Endothelial cell of umbilical vein (primary cell): ENCODE results near the gene ROBO2. TPM values are rescaled to one million over a fixed set of nuclear protein-coding genes. Genes with fewer than 3 reads are reported as not detected.

Experiments used
- BruUV-seq: library from RNA; stranded (reverse); fragments of 400-500 nt; replicated peaks from 2 replicates; lab custom pipeline; 2021; lab: Mats Ljungman, UMichigan
- CTCF ChIA-PET: fragments of 300-600, 350-600 bp; sonication (Branson Sonifier 250); formaldehyde crosslinking; loops from one replicate; lab custom pipeline; 2021; ENCODE audit warnings: antibody characterized with exemption, inconsistent platforms; lab: Charles Lee
- POLR2A ChIA-PET: fragments of 300-600, 350-600 bp; sonication (Branson Sonifier 250); formaldehyde crosslinking; loops from one replicate; lab custom pipeline; 2021; ENCODE audit warnings: antibody characterized with exemption, inconsistent platforms; lab: Charles Lee
- DNase-seq: peaks from one replicate; pipeline ENCODE4 v3.0.0-alpha.2; 2011; ENCODE audit warnings: low read depth, low spot score
- FAIRE-seq: peaks from 2 replicates; lab custom pipeline; 2011; peaks lifted over from hg19 to GRCh38; lab: Jason Lieb, UNC
- H2AFZ ChIP-seq: 2 replicates; pipeline ENCODE4 v1.6.0; 2012; ENCODE audit warnings: low read depth, low read length, control low read depth, inconsistent platforms
- H3K27ac ChIP-seq: 2 replicates; pipeline ENCODE4 v1.5.1; 2011; ENCODE audit warnings: low read depth, mild to moderate bottlenecking, control low read depth, low read length, moderate library complexity; ENCODE audit not compliant: insufficient read depth
- H3K27me3 ChIP-seq, 2 experiments: 2 replicates each; pipeline versions ENCODE4 v1.6.0 to v1.6.1; 2011; ENCODE audit warnings: low read length in 2 of 2, mixed read lengths in 1 of 2; ENCODE audit not compliant: control insufficient read depth in 2 of 2, insufficient read depth in 2 of 2
- H3K36me3 ChIP-seq, 2 experiments: 2 replicates in 1 of 2; 3 replicates in 1 of 2; pipeline ENCODE4 v1.5.1; 2011; ENCODE audit warnings: low read length in 2 of 2, mild to moderate bottlenecking in 1 of 2, moderate library complexity in 1 of 2; ENCODE audit not compliant: control insufficient read depth in 2 of 2, insufficient read depth in 2 of 2; ENCODE audit errors: extremely low read depth in 1 of 2
- H3K4me1 ChIP-seq: 3 replicates; pipeline ENCODE4 v1.5.1; 2011; ENCODE audit warnings: mild to moderate bottlenecking, low read length; ENCODE audit not compliant: control insufficient read depth, insufficient read depth; ENCODE audit errors: extremely low read depth
- H3K4me2 ChIP-seq: 2 replicates; pipeline ENCODE4 v1.6.1; 2011; ENCODE audit warnings: low read length, control low read depth, mixed read lengths; ENCODE audit not compliant: insufficient read depth
- H3K4me3 ChIP-seq, 3 experiments: fragments of 200-600 bp in 1 of 3; sonication (generic), shearing (Covaris generic) in 1 of 3; replicated peaks in 1 of 3; 2 replicates each; pipeline ENCODE4 v1.5.1; 2011 to 2016; ENCODE audit warnings: control low read depth in 3 of 3, low read length in 3 of 3, mild to moderate bottlenecking in 2 of 3, inconsistent platforms in 1 of 3, low read depth in 1 of 3, moderate library complexity in 1 of 3; ENCODE audit not compliant: insufficient read depth in 1 of 3
- H3K79me2 ChIP-seq: 2 replicates; pipeline ENCODE4 v1.6.0; 2012; ENCODE audit warnings: low read length, inconsistent platforms; ENCODE audit not compliant: control insufficient read depth, insufficient read depth
- H3K9ac ChIP-seq: replicated peaks from 2 replicates; pipeline ENCODE3; 2011; ENCODE audit warnings: low read length, control low read depth; ENCODE audit not compliant: insufficient read depth; ENCODE audit errors: extremely low read depth
- H3K9me1 ChIP-seq: replicated peaks from 3 replicates; pipeline ENCODE4 v1.6.0; 2011; ENCODE audit warnings: mild to moderate bottlenecking, low read length; ENCODE audit not compliant: control insufficient read depth, insufficient read depth; ENCODE audit errors: extremely low read depth
- H3K9me3 ChIP-seq: replicated peaks from 2 replicates; pipeline ENCODE4 v1.5.1; 2012; ENCODE audit warnings: low read length, inconsistent platforms; ENCODE audit not compliant: control insufficient read depth, insufficient read depth
- H4K20me1 ChIP-seq: replicated peaks from 2 replicates; pipeline ENCODE3; 2011; ENCODE audit warnings: mild to moderate bottlenecking, low read length; ENCODE audit not compliant: control insufficient read depth, insufficient read depth; ENCODE audit errors: extremely low read depth
- EZH2 ChIP-seq: IDR thresholded peaks from 2 replicates; pipeline ENCODE4 v1.6.1; 2012; ENCODE audit warnings: borderline replicate concordance, low read depth, mild to moderate bottlenecking, moderate library complexity, low read length, inconsistent platforms; ENCODE audit not compliant: severe bottlenecking
- FOS ChIP-seq: IDR thresholded peaks from 2 replicates; pipeline ENCODE4 v1.6.1; 2011; ENCODE audit warnings: mild to moderate bottlenecking, low read length, moderate library complexity, borderline replicate concordance; ENCODE audit not compliant: insufficient read depth
- GATA2 ChIP-seq: IDR thresholded peaks from 2 replicates; pipeline ENCODE4 v1.7.0; 2011; ENCODE audit warnings: low read depth, mild to moderate bottlenecking, moderate library complexity, mixed read lengths, low read length; ENCODE audit not compliant: insufficient read length, insufficient read depth
- JUN ChIP-seq: IDR thresholded peaks from 2 replicates; pipeline ENCODE4 v1.6.1; 2011; ENCODE audit warnings: borderline replicate concordance, low read depth; ENCODE audit not compliant: insufficient read length, insufficient read depth
- MYC ChIP-seq: IDR thresholded peaks from one replicate; pipeline ENCODE4 v1.6.1; 2011; ENCODE audit warnings: mild to moderate bottlenecking, low read depth, low read length
- POLR2A ChIP-seq: IDR thresholded peaks from 2 replicates; pipeline ENCODE4 v1.6.1; 2012; ENCODE audit warnings: low read depth, mild to moderate bottlenecking, control low read depth, low read length
- POLR2AphosphoS5 ChIP-seq: IDR thresholded peaks from 2 replicates; pipeline ENCODE4 v1.6.1; 2012; ENCODE audit warnings: low read depth, mild to moderate bottlenecking, control low read depth, low read length, moderate library complexity; ENCODE audit not compliant: insufficient read depth
- dilution Hi-C: fragments of 300-500 bp; cut with MboI; formaldehyde crosslinking; loops from one replicate; pipeline ENCODE4 v1.15.0; 2019; ENCODE audit warnings: low sequenced_read_pairs; ENCODE audit not compliant: extremely low pct_ligation_motif_present
- intact Hi-C: fragments of 100-400 bp; cut with micrococcal nuclease; formaldehyde crosslinking; loops from one replicate; pipeline ENCODE4 v1.10.0; 2022
- polyA plus RNA-seq, 4 experiments: library from polyadenylated mRNA; depleted of rRNA in 3 of 4; stranded (reverse) in 3 of 4; unstranded in 1 of 4; fragments of >200 nt; gene quantifications; 2 replicates each; pipeline versions ENCODE4 v1.2.1 to v1.2.3, GENCODE V29; 2011 to 2012; ENCODE audit warnings: missing spikeins in 1 of 4
- total RNA-seq: library from RNA; stranded (reverse); gene quantifications from 2 replicates; pipeline ENCODE4 v1.2.3, GENCODE V29; 2021
- TF ChIP-seq, protein P1 (sequence below), 2 donors: IDR thresholded peaks; 1 replicate in 1 of 2; 2 replicates in 1 of 2; pipeline ENCODE4 v1.5.1; 2011; ENCODE audit warnings: low read length in 2 of 2, mild to moderate bottlenecking in 2 of 2, moderate library complexity in 2 of 2, control low read depth in 1 of 2, inconsistent platforms in 1 of 2, low read depth in 1 of 2; ENCODE audit not compliant: insufficient read depth in 1 of 2; ENCODE audit errors: extremely low read depth in 1 of 2
- TF ChIP-seq, protein P2 (sequence below): IDR thresholded peaks from 2 replicates; pipeline ENCODE4 v1.6.1; 2011; ENCODE audit not compliant: insufficient read depth, insufficient read length

The ROBO2 gene
- total and polyA plus RNA-seq, 2 donors (not counting 3 experiments of a cell fraction or from before 2014, with no cell fraction given): not detected

DNA sequence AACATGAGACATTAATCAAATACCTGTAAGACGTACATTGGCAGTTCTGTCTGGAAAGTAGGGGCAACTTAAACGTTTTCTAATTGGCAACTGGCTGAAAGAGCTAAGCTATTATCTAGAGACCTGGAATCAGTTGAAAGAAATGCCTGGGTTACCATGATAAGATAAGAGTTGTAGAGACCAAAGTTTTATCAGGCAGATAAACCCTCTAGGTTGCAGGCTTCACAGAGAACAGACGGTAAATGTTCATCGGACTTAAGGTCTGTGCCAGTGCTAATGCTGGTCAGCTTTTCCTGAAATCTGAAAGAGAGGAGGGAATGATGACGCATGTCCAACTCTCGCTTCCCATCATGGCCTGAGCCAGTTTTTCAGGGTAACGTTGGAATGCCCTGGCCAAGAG is 196.2 kb downstream of the ROBO2 start:
- no TSS peak for BruUV-seq
- dilution Hi-C loops: no loop called here

More for the DNA sequence above, 196.2 kb downstream of the ROBO2 start:
- Histone ChIP-seq H3K4me1 (no peaks in the 10 kb centered on the region), H3K4me3 (no peak overlapping the region), H3K36me3 (no peaks in the 10 kb centered on the region), H3K4me2 (no peak overlapping the region), H2AFZ (no peak overlapping the region), H3K9me1 (no peaks in the 10 kb centered on the region), H3K79me2 (no peaks in the 10 kb centered on the region), H3K9me3 (no peaks in the 10 kb centered on the region), H3K27ac (no peak overlapping the region), H3K27me3 (no peaks in the 10 kb centered on the region), H3K9ac (no peak overlapping the region), H4K20me1 (no peaks in the 10 kb centered on the region)
- POLR2A ChIA-PET: no interaction called here
- DNase-seq (no peak), FAIRE-seq (no peak)
- intact Hi-C loops: no loop called here
- no peak for TF ChIP-seq EZH2
- TF ChIP-seq JUN: no peak
- no peak for TF ChIP-seq FOS
- TF ChIP-seq, protein P1, sequence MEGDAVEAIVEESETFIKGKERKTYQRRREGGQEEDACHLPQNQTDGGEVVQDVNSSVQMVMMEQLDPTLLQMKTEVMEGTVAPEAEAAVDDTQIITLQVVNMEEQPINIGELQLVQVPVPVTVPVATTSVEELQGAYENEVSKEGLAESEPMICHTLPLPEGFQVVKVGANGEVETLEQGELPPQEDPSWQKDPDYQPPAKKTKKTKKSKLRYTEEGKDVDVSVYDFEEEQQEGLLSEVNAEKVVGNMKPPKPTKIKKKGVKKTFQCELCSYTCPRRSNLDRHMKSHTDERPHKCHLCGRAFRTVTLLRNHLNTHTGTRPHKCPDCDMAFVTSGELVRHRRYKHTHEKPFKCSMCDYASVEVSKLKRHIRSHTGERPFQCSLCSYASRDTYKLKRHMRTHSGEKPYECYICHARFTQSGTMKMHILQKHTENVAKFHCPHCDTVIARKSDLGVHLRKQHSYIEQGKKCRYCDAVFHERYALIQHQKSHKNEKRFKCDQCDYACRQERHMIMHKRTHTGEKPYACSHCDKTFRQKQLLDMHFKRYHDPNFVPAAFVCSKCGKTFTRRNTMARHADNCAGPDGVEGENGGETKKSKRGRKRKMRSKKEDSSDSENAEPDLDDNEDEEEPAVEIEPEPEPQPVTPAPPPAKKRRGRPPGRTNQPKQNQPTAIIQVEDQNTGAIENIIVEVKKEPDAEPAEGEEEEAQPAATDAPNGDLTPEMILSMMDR (IDR thresholded peaks at IDR 0.05; ENCODE audit: extremely low read depth in 1 of 2, insufficient read depth in 1 of 2, low read depth in 1 of 2, low read length in 2 of 2): no peak
- TF ChIP-seq GATA2: no peak
- TF ChIP-seq POLR2AphosphoS5: no peak
- TF ChIP-seq, protein P2, sequence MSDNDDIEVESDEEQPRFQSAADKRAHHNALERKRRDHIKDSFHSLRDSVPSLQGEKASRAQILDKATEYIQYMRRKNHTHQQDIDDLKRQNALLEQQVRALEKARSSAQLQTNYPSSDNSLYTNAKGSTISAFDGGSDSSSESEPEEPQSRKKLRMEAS: no peak
- no peak for TF ChIP-seq MYC
- TF ChIP-seq POLR2A: no peak
- CTCF ChIA-PET: no interaction called here
